Suprapubic skin (tissue), 3 donors: ENCODE results near the gene LAMA3.

Experiments used
- CTCF ChIP-seq, 2 donors: fragments of 200-600 bp in 1 of 2; fragments of 450-650 bp in 1 of 2; sonication (generic) in 1 of 2; IDR thresholded peaks; one replicate each; pipeline ENCODE4 v1.5.1; 2016 to 2019; ENCODE audit warnings: antibody characterized with exemption in 2 of 2, mild to moderate bottlenecking in 1 of 2, moderate library complexity in 1 of 2
- POLR2AphosphoS5 ChIP-seq, 3 donors: sonication (generic); formaldehyde crosslinking; IDR thresholded peaks; one replicate each; pipeline ENCODE4 v1.6.1; 2017; ENCODE audit warnings: antibody characterized with exemption in 3 of 3

- TF ChIP-seq CTCF (IDR thresholded peaks at IDR 0.05) (no peak), POLR2AphosphoS5 (IDR thresholded peaks at IDR 0.05) (no peak)
These were observed 280.4 kb downstream of the LAMA3 start for GRCh38 chr18:23969664-23970063.
